Activated naive CD4-positive, alpha-beta T cell treated with anti-CD3 and anti-CD28 coated beads for 36 hours (primary cell): ENCODE measurements around the gene ARL15. TPM values are rescaled to one million over a fixed set of nuclear protein-coding genes. Genes with fewer than 3 reads are reported as not detected.

Source experiments
- CTCF ChIA-PET: fragments of 350-600 bp; sonication (Branson Sonifier 250); formaldehyde crosslinking; loops from one replicate; lab custom pipeline; 2021; ENCODE audit warnings: antibody characterized with exemption; lab: Charles Lee
- DNase-seq: peaks from one replicate; pipeline ENCODE4 v3.0.0-alpha.2; 2020
- H3K27ac Mint-ChIP-seq: one replicate; pipeline ENCODE4 v1.8.0; 2021; ENCODE audit warnings: mild to moderate bottlenecking, mixed read lengths
- H3K27me3 Mint-ChIP-seq: one replicate; pipeline ENCODE4 v1.8.0; 2021; ENCODE audit warnings: low read depth, mixed read lengths
- H3K36me3 Mint-ChIP-seq: one replicate; pipeline ENCODE4 v1.8.0; 2021; ENCODE audit warnings: low read depth, mixed read lengths
- H3K4me1 Mint-ChIP-seq: one replicate; pipeline ENCODE4 v1.8.0; 2021; ENCODE audit warnings: low read depth, mixed read lengths
- H3K4me3 Mint-ChIP-seq: one replicate; pipeline ENCODE4 v1.8.0; 2021; ENCODE audit warnings: mild to moderate bottlenecking, moderate library complexity, mixed read lengths
- H3K9me3 Mint-ChIP-seq: one replicate; pipeline ENCODE4 v1.8.0; 2021; ENCODE audit warnings: mixed read lengths
- intact Hi-C: fragments of 100-400 bp; cut with micrococcal nuclease; formaldehyde crosslinking; loops from one replicate; pipeline ENCODE4 v1.15.1; 2023
- total RNA-seq, 2 experiments: library from RNA; stranded (reverse); gene quantifications; one replicate each; pipeline ENCODE4 v1.2.3, GENCODE V29; 2021

Gene ARL15
- total RNA-seq, 2 experiments from 2014 or later = 6.7 to 7.0 TPM

DNA sequence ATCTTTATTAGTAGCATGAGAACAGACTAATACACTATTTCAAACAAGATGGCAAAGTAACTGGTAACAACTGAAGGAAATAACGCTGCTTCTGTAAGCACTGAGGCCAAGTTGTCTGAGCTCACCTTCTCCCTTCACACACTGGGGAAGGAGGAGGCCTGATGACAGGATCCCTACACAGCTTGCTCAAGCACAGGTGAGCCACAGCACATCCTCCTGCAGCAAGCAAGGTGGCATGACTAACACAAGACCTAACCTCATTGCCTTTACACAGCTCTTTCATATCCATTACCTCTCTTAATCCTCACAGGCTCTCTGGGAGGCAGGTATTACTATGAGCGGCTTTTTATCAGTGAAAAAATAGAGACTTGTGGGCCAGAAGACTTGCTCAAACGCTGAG is 83.3 kb downstream of the ARL15 start:
- CTCF ChIA-PET = interaction anchor here (1.4 to 4.0 kb wide), 3 partner anchors 11 to 749 kb away, joined by 5 to 20 read pairs (median 7); no protein-coding TSS in a partner anchor
- Mint-ChIP-seq H3K4me1 (peaks cover 2% of the 10 kb centered on the region), H3K27me3 (no peaks in the 10 kb centered on the region), H3K36me3 (no peaks in the 10 kb centered on the region), H3K4me3 (no peak overlapping the region), H3K27ac (no peak overlapping the region), H3K9me3 (no peaks in the 10 kb centered on the region)
- DNase-seq = no peak
- intact Hi-C loops = loop anchor here (5.0 kb wide), 1 partner anchor 1280 kb away; no protein-coding TSS in a partner anchor

DNA sequence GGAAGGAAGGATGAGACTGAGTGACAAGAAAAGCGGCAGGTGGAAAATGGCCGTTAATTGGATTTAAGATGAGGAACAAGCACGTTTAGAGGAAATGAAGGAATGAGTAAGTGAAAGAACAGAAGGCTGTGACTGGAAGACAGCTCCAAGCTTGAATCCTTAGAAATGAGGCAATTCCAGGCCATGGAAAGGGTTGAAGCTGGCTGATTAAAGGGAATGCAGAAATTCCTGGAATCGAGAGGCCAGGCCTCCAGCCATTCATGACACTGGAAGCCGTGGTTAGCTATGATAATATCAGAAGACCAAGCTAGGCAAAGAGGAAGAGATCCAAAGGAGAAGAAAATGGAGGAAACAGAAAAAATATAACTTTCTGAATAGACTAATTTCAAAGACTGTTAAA is 84.2 kb downstream of the ARL15 start:
- Mint-ChIP-seq H3K27ac (no peak overlapping the region), H3K36me3 (no peaks in the 10 kb centered on the region), H3K27me3 (no peaks in the 10 kb centered on the region), H3K4me3 (no peak overlapping the region), H3K4me1 (peaks cover 2% of the 10 kb centered on the region), H3K9me3 (no peaks in the 10 kb centered on the region)
- intact Hi-C loops = loop anchor here (5.0 kb wide), 1 partner anchor 1279 kb away; no protein-coding TSS in a partner anchor
- no peak for DNase-seq
- CTCF ChIA-PET = interaction anchor here (0.7 to 1.9 kb wide), 4 partner anchors 8 to 748 kb away, joined by 3 to 7 read pairs (median 4); no protein-coding TSS in a partner anchor

DNA sequence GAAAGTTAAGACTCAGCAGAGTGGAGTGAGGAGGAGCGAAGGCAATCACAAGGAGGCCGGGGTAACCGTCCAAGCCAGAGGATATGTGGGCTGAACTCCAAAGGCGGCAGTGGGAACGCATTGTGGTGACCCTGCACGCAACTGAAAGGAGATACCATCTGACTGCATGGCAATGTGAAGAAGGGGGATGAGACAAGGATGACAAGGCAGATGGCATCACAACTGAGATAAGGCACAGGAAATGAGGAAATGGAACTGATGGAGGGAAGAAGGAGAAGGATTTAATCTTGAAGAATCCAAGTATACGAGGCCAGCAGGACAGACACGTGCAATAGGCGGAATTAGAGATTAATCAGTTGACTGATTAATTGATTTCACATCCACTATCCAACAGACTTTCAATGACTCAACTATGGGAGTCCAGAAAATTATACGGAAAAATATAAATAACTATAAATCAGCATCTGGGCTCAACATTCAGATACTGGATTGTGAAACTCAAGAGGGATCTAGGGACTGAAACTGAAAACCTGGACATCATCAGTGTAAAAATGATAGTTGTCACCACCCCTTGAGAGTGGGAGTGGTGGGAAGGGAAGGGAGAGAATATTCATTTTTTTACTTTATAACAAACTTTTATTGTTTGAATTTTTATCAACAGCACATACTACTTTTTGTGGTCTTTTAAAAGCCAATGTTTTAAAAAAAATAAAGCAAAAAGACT is 86.1 kb downstream of the ARL15 start:
- Mint-ChIP-seq H3K4me3 (no peak overlapping the region), H3K36me3 (no peaks in the 10 kb centered on the region), H3K27ac (no peak overlapping the region), H3K4me1 (peaks cover 1% of the 10 kb centered on the region), H3K27me3 (no peaks in the 10 kb centered on the region), H3K9me3 (no peaks in the 10 kb centered on the region)
- CTCF ChIA-PET = no interaction called here
- intact Hi-C loops = no loop called here
- no peak for DNase-seq

DNA sequence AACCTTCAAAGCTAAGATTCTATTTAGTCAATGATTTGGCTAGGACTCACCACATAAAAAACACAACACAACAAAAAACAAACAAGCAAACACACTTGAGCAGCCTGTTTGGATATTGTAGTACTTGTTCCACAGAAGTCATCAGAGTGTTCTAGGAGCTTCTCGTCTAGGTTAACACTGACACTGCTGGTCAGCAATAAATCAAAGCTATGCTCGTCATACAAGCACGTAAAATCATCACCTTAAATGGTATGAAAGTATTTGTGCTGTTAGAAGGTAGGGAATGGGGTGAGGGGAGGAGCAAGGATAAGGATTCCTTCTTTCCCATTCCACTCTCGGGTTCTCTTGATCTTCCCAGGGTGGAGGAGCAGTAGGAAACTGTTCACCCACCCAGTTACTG is 88.0 kb downstream of the ARL15 start:
- Mint-ChIP-seq H3K27me3 (no peaks in the 10 kb centered on the region), H3K4me1 (no peaks in the 10 kb centered on the region), H3K4me3 (no peak overlapping the region), H3K36me3 (no peaks in the 10 kb centered on the region), H3K27ac (no peak overlapping the region), H3K9me3 (no peaks in the 10 kb centered on the region)
- CTCF ChIA-PET = no interaction called here
- intact Hi-C loops = no loop called here
- DNase-seq = no peak

DNA sequence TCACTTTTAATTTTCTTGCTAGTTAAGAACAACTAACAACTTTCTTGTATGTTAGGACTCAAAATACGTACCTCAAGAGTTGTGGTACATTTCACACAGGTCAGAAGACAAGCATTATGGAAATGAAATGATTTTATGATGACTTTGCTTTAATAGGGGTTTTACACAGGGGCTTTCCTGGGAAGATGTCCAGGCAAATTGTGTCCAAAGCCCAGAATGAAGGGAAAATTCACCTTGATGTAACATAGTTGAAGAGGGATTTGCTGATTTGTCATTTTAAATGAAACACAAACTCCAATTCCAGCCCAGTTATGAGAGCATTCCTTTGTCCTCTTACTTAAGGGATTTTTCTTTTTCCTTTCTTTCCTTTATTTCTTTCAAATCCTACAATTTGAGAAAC is 89.2 kb downstream of the ARL15 start:
- H3K27ac Mint-ChIP-seq = no peak overlapping the region
- H3K27me3 Mint-ChIP-seq = no peaks in the 10 kb centered on the region
- DNase-seq = no peak
- H3K4me3 Mint-ChIP-seq = no peak overlapping the region
- H3K36me3 Mint-ChIP-seq = no peaks in the 10 kb centered on the region
- CTCF ChIA-PET = no interaction called here
- H3K4me1 Mint-ChIP-seq = peaks cover under 1% of the 10 kb centered on the region
- H3K9me3 Mint-ChIP-seq = no peaks in the 10 kb centered on the region
- intact Hi-C loops = no loop called here

DNA sequence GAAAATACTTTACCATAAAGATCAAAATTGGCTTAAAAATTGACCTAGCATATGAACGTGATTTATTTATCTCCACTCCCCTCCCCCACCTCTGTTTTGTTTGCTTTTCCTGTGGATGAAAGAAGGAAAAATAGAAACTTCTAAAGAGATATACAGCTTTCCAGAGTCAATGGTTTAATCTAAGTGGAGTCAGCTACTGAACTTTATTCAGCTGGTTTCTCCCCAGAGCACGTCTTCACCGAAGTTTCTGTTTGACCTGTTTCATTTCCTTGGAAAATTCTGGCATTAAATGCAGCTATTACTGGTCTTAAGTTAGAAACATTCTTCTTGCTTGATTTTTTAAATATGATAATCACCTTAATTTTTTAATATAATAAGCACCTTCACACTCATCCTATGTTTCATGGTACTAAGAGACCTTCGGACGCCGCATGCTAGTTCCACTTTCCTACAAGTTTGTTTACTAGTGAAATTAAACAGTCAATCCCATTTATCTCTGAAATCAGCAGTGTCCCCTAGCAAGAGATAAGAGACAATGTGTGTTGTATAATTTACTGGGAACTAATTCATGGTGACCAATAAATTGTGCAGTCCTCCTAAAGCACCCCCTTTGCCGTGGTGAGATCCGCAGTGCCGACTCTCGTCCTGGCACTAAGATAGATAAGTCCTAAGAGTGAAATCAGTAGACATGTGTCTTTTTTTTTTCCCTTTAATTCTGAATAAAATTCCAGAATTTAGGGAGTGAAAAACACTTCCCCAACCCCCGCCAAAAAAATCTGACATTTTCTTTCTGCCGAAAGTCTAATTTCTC is 89.9 kb downstream of the ARL15 start:
- no peaks in the 10 kb centered on the region for H3K27me3 Mint-ChIP-seq
- H3K9me3 Mint-ChIP-seq = no peaks in the 10 kb centered on the region
- no peak for DNase-seq
- H3K4me1 Mint-ChIP-seq = peaks cover 5% of the 10 kb centered on the region
- intact Hi-C loops = no loop called here
- H3K27ac Mint-ChIP-seq = no peak overlapping the region
- no peaks in the 10 kb centered on the region for H3K36me3 Mint-ChIP-seq
- CTCF ChIA-PET = no interaction called here
- no peak overlapping the region for H3K4me3 Mint-ChIP-seq

DNA sequence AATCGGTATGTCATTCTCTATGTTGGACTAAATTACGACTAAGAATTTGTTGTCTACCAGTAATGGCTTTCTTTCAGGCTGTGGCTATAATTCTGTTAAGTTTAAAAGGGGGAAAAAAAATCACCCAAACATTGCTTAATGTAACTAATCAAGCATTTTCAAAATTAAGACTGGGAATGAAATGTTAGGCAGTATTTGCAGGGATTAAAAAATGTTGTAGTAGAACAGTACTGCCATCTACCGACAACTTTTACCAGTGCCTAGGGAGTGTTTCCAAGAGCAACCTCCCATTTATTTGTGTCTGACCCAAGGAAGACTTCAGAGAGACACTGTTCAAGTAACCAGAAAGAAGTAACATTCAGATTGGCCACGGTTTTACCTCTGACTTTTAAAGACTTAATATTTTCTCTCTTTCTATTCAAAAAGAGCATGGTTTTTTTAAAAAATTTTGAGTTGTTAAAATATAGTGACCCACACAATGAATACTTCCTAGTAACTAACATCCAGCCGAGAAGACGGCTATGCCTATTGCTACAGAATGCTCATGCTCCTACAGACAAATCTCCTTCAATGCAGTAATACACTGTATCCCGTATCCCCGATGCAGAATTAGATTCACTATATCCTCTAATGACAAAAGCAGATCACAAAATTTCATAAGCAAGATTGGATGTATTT is 92.4 kb downstream of the ARL15 start:
- intact Hi-C loops = loop anchor here (1.0 to 10.0 kb wide), 8 partner anchors 11 to 1096 kb away; no protein-coding TSS in a partner anchor
- Mint-ChIP-seq H3K4me1 (peaks cover 8% of the 10 kb centered on the region), H3K36me3 (no peaks in the 10 kb centered on the region), H3K27ac (no peak overlapping the region), H3K27me3 (no peaks in the 10 kb centered on the region), H3K9me3 (no peaks in the 10 kb centered on the region), H3K4me3 (no peak overlapping the region)
- DNase-seq = peak; percentile 27
- CTCF ChIA-PET = interaction anchor here (4.0 kb wide), 1 partner anchor 11 kb away, joined by 20 read pairs; no protein-coding TSS in a partner anchor

DNA sequence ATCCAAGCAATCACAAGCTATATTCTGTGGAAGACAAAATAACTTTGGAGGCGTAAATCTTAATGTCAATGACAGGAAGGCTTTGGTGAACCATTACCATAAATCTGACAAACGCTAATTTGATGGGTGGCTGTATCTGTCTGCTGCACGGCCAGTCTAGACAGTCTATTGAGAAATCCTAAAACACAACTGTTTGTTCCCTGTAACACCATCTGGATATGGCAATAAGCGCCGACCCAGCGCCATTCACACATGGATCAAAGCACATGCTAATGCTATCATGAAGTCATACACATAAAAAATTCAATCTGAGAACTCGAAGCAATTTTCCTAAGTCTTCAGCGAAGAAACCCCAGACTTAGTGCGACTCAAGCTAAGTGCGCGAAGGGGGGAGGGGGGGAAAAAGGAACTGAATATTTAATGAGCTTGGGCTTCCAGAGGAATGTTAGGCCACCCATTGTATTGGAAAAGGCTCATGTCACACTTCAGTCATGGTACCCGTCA is 95.1 kb downstream of the ARL15 start:
- H3K27me3 Mint-ChIP-seq = no peaks in the 10 kb centered on the region
- H3K36me3 Mint-ChIP-seq = no peaks in the 10 kb centered on the region
- H3K27ac Mint-ChIP-seq = no peak overlapping the region
- DNase-seq = no peak
- intact Hi-C loops = loop anchor here (5.0 to 10.0 kb wide), 3 partner anchors 250 to 1093 kb away; no protein-coding TSS in a partner anchor
- CTCF ChIA-PET = interaction anchor here (1.0 to 4.0 kb wide), 5 partner anchors 14 to 1044 kb away, joined by 3 to 20 read pairs (median 4); no protein-coding TSS in a partner anchor
- no peak overlapping the region for H3K4me3 Mint-ChIP-seq
- no peaks in the 10 kb centered on the region for H3K9me3 Mint-ChIP-seq
- peaks cover 14% of the 10 kb centered on the region for H3K4me1 Mint-ChIP-seq

DNA sequence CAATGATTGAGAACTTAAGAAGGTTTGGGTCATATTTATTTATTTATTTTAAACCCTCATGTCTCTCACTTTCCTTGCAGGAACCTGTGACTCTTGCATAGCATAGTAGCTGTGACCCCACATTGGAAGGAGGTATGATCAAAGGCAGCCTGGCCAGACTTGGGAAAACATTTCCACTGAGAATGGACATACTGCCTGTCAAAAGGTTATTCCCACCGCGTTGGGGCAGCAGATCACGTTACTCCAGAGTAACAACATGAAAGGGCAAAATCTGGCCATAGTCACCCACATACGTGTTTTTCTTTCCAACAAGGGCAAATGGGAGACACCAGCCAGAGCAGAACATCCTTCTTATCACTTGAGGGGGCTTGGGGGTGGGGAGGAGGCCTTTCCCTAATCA is 95.7 kb downstream of the ARL15 start:
- Mint-ChIP-seq H3K9me3 (no peaks in the 10 kb centered on the region), H3K27ac (no peak overlapping the region), H3K36me3 (no peaks in the 10 kb centered on the region), H3K4me1 (peaks cover 14% of the 10 kb centered on the region), H3K4me3 (no peak overlapping the region), H3K27me3 (no peaks in the 10 kb centered on the region)
- CTCF ChIA-PET = interaction anchor here (0.6 to 4.0 kb wide), 2 partner anchors 14 to 749 kb away, joined by 5 to 20 read pairs; no protein-coding TSS in a partner anchor
- intact Hi-C loops = loop anchor here (5.0 to 10.0 kb wide), 3 partner anchors 250 to 1092 kb away; no protein-coding TSS in a partner anchor
- no peak for DNase-seq

DNA sequence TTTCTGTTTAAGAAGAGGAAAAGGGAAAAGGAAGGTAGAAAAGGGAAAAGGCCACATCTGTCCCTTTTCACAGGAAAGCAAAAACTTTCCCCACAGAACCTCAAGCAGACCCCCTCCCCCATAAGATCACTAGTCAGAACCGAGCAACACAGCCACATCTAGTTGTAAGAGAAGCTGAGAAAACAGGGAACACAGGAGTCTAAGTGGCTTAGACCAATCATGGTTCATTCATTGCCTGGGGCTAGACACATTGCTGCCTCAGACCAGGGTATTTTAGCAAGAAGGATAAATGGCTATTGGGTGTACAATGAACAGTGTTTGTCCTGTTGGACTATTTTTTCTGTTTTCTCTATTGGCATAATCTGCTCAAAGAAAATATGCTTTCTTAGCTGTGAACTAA is 98.0 kb downstream of the ARL15 start:
- Mint-ChIP-seq H3K4me1 (peaks cover 14% of the 10 kb centered on the region), H3K27ac (no peak overlapping the region), H3K27me3 (no peaks in the 10 kb centered on the region), H3K9me3 (no peaks in the 10 kb centered on the region), H3K36me3 (no peaks in the 10 kb centered on the region), H3K4me3 (no peak overlapping the region)
- no peak for DNase-seq
- intact Hi-C loops = loop anchor here (10.0 kb wide), 1 partner anchor 248 kb away; no protein-coding TSS in a partner anchor
- CTCF ChIA-PET = no interaction called here

DNA sequence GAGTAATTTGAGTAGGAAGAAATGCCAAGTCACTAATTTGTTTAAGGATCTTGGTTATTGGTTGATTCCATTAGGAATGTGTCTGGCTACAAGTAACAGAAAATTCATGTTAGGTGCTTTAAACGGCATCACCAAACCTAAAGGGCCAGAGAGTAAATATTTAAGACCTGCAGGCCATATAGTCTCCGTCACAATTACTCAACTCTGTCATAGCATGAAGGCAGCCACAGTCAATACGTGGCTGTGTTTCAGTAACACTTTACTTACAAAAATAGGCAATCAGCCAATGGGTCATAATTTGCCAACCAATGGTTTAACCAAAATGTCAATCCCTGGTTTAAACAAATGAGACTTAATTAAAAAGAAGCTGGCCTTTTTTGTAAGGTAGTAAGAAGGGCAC is 98.5 kb downstream of the ARL15 start:
- Mint-ChIP-seq H3K27ac (no peak overlapping the region), H3K4me1 (peaks cover 14% of the 10 kb centered on the region), H3K9me3 (no peaks in the 10 kb centered on the region), H3K27me3 (no peaks in the 10 kb centered on the region), H3K36me3 (no peaks in the 10 kb centered on the region), H3K4me3 (no peak overlapping the region)
- no peak for DNase-seq
- intact Hi-C loops = loop anchor here (10.0 kb wide), 1 partner anchor 247 kb away; no protein-coding TSS in a partner anchor
- CTCF ChIA-PET = no interaction called here
